SIG-M5 (cell line): ENCODE results near the gene NIPAL3.
"Not testable (repeated sequence)": the region's sequence is repeated elsewhere in the genome, so short reads cannot be mapped to it uniquely, and the experiment has no call there.

Experiments
- DNase-seq: peaks from one replicate; lab custom pipeline; 2025; lab: John Stamatoyannopoulos, UW

Gene NIPAL3

DNA sequence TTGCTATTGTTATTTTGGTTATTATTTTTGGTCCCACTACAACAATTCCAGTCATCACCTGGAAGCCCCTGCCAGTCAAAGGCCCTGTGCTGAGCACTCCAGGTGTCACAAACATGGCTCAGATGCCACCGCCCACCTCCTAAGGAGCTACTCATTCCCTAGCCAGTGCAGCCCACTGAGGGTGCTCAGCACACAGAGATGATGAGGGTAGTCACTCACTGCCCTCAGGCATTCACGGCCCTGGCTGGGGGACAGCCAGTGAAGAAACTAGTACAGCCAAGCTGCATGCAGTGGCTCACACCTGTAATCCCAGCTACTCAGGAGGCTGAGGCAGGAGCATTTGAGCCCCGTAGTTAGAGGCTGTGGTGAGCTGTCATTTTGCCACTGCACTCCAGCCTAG is 42.3 kb downstream of the NIPAL3 start:
- no peak for DNase-seq

DNA sequence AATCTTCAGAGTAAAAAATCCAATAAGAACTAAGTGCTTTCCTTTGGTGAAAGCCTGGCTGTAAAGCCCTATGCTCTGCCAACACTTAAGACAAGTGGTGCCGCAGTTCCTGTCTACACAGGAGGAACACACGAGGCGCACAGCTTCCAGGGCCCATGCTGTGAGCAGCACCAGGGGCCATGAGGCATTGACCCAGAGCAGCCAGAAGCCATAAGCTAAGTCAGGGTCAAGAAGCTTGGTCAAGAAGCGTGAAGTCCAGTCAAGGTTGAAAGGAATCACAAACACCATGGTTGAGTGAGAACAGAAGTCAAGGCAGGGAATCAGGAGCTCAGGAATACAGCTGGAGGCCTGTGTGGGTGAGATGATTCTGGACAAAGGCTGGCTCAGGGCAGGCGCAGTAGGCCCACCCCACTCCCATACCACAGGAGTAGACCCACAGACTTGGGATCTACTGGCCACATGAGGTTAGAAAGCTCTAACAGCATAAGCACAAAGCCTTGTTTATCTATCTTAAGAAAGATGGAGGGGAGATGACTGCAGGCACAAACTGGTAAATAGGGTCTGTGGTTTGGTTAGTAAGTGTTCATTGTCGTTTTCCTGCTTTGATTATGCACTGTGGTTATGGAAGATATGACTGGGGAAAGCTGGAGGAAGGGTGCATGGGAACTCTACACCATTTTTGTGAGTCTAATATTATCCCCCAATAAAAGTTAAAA is 44.1 kb downstream of the NIPAL3 start:
- no peak for DNase-seq

DNA sequence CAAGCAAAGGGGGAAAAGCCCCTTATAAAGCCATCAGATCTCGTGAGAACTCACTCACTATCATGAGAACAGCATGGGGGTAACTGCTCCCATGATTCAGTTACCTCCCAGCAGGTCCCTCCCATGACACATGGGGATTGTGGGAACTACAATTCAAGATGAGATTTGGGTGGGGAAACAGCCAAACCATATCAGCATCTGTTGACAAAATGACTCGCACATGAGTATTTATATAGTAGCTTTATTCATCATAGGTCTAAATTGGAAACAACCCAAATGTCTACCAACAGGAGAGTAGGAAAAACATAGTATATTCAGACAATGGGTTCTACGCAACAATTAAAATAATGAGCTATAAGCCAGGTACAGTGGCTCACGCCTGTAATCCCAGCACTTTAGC is 46.5 kb downstream of the NIPAL3 start:
- not testable (repeated sequence) for DNase-seq

DNA sequence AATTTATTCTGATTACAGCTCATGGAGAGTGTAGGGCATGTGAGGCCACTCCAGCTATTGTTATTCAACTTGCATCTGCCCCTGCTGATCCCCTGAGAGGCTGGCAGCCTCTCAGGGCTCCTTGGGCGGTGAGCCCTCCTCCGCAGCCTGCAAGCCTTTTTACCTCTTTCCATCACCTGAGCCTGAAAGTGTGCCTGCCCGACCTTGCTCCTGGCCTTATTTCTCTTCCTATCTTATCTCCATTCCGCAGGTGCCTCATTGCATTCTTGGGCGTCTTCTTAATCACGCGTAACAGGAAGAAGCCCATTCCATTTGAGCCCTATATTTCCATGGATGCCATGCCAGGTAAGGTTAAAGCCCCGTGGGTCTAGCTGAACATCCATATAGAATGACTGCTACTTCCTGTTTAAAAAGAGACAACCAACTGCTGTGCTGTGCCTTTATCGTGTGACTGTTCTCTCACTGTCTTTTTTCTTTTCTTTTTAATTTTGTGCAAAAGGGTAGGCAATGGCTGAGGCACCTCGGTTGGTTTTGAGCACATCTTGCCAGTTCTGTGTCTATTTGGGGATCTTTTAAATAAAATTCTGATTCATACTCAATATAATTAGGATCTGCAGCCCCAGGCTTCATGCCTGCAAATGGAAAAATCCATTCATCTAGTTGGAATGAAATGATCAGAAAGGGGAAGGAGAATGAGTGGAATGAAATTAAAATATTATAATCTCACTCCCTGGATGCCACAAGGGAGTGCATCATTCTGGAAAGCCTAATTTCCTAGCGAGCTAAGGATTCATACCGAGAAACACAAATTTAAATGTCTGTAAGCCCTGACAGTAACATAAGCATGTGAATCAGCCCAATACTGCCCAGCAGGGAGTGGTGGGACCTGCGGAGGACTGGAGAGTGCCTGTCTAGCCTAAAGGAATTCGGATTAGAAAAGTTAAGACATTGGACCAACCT is 48.5 kb downstream of the NIPAL3 start:
- DNase-seq: no peak

- DNase-seq: no peak
Observed at GRCh38 chr1:24465099-24465498, 49.5 kb downstream of the NIPAL3 start.

- no peak for DNase-seq
Observed at GRCh38 chr1:24465638-24466037, 50.0 kb downstream of the NIPAL3 start.

GRCh38 chr1:24468685-24469316 is 53.2 kb downstream of the NIPAL3 start:
- no peak for DNase-seq

DNA sequence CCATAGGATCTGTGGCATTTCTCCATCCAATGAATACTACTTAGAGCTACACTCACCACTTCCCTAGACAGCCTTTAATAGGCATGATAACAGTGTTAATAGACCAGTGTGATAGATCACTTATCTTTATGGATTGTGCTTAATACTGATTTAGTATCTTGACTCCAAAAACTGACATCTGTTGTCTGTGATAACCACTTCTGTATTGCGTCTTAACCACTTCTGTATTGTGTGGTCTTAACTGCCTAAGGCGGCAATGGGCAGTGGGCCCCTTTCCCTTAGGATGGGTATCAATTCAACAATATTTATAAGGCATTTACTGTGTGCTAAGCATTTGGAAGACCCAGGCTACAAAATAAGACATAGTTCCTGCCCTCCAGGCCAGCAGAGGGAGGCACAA is 55.0 kb downstream of the NIPAL3 start:
- no peak for DNase-seq

DNA sequence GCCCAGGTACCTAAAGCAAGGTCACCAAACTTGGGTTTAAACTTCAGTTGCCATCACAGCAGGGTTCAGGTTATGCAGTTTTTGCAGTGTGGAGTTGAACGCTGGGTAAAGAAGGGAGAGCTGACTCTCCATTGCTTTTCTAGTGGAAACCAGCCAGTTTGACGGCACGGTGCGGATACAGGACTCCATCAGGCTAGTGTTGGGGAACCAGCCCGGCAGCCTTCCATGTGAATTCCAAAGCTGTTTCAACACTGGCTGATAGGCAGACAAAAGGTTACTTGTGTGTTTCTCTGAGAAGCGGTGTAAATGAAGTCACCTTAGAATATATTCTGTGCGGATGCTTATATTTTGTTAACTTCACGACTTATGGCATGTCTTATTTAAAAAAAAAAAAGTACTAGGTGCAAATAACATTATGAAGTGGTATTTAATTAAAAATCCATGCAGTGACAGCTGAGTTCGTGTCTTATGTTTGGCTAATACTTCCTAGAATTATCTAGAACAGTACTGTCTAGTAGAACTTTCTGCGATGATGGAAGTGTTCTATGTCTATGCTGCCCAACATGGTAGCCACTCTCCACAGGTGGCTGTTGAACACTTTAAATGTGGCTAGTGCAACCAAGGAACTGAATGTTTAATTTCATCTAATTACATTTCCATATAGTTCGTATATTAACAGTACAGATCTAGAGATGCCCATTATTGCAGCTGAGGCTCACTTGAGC is 57.1 kb downstream of the NIPAL3 start:
- DNase-seq: no peak

- DNase-seq: no peak
Observed at GRCh38 chr1:24474193-24474592, 58.6 kb downstream of the NIPAL3 start.

- no peak for DNase-seq
Observed at GRCh38 chr1:24475700-24476099, 60.1 kb downstream of the NIPAL3 start.

DNA sequence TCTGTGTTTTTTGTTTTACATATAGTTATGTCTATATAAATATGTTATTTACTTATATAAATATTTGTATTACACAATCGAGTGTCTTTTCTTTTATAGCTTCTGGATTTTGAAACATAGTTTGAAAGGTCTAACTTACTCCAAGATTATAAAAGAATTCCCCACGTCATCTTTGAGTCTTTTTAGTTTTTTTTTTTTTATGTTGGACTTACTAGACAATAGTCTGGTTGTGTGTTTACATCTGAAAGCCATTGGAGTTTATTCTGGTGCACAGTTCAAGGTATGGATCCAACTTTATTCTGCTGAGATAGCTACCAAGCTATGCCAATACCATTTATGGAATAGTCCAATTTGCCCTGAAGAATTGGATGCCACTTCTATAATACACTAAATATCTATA is 61.0 kb downstream of the NIPAL3 start:
- no peak for DNase-seq

GRCh38 chr1:24477309-24477708 is 61.7 kb downstream of the NIPAL3 start:
- DNase-seq: no peak

- peak; percentile 47 for DNase-seq
Observed at GRCh38 chr1:24481101-24481500, 65.5 kb downstream of the NIPAL3 start.

DNA sequence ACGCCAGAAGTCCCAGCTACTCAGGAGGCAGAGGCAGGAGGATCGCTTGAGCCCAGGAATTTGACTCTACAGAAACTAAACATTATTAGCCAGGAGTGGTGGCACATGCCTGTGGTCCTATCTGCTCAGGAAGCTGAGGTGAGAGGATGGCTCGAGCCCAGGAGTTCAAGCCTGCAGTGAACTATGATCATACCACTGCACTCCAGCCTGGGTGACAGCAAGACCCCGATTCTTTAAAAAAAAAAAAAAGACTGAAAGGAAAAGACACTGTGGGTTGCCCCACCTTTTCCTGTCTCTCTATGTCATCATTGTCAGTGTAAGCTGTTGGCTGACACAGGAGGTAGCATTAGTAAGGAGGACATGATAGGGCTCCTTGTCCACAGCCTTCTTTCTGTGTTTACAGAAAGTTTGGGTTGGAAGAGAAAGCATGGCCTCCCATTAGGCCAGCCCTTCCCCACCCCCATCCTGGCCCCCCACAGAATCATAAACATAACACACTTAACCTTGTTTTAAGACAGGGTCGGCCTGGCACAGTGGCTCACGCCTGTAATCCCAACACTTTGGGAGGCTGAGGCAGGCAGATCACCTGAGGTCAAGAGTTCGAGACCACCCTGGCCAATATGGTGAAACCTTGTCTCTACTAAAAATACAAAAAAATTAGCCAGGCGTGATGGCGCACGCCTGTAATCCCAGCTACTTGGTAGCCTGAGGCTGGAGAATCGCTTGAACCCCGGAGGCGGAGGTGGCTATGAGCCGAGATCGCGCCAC is 66.4 kb downstream of the NIPAL3 start:
- DNase-seq: no peak

DNA sequence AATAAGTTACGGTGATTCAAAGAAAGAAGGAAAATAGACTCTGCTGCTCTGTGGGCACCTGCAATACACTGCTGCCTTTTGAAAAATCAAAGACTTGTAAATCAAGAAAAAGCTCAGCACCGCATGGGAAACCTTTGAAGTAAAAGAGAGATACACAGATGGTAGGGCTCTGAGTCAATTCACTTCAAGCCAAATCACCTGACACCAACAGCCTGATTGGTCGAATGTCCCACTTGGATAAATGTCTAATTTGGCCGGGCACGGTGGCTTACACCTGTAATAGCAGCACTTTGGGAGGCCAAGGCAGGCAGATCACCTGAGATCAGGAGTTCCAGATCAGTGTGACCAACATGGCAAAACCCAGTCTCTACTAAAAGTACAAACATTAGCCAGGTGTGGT is 67.8 kb downstream of the NIPAL3 start:
- DNase-seq: no peak

DNA sequence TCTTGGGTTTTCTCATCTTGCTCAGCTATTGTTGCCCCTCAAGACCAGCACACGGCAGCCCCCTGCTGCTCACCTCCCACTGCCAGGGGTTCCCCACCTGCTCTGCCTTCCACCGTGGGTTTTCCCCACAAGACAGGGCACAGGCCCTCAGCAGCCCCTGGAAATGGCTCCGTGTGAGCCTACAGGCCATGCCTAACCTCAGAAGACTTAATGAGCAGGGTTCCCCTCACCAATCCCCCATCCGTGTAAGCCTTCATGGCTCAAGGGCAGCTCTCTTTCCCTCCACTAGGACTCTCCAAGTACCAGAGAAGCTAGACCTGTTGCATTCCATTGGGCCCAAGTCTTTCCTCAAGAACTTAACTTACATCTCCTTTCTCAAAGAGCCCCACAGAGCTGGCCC is 68.6 kb downstream of the NIPAL3 start:
- no peak for DNase-seq

DNA sequence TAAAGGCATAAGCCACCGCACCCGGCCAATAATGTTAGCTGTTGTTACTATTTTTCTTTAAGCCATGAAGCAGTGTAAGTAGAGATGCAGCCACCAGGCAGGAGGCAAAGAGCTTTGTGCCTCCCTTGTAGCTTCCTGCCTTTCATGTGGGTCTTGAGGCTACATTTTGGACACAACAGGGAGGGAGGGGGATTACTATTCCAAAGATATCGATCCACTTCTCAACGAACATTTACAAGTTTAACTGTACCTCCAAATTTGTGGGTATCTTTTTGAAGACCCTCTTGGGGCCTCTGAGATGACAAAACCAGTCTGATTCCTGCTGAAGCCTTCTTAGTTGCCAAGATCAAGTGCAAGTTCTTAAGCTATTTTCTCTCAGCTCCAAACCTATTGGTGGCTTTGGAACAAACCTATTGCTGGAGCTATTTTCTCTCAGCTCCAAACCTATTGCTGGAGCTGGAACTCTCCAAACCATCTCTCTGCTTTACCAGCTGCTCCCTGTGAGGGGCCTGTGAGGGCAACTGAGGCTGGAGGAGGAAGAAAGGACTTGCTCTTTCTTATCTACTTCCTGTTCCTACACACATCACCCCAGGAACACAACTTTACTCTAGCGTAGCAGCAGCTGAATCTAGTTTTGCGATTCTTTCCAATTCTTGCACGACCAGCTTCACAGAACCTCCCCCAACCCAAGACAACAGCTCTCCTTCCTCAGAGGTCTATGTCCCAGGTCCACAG is 70.9 kb downstream of the NIPAL3 start:
- no peak for DNase-seq

- DNase-seq: no peak
Observed at GRCh38 chr1:24487455-24487854, 71.9 kb downstream of the NIPAL3 start.

- not testable (repeated sequence) for DNase-seq
Observed at GRCh38 chr1:24488159-24488558, 72.6 kb downstream of the NIPAL3 start.

- DNase-seq: no peak
Observed at GRCh38 chr1:24489674-24490073, 74.1 kb downstream of the NIPAL3 start.
